Activated gamma-delta T cell (primary cell): ENCODE results near the gene RAB4A.
"Not testable (repeated sequence)": the region's sequence is repeated elsewhere in the genome, so short reads cannot be mapped to it uniquely, and the experiment has no call there.

ENCODE experiments used
- DNase-seq: peaks from one replicate; lab custom pipeline; 2025; lab: John Stamatoyannopoulos, UW

The RAB4A gene

DNA sequence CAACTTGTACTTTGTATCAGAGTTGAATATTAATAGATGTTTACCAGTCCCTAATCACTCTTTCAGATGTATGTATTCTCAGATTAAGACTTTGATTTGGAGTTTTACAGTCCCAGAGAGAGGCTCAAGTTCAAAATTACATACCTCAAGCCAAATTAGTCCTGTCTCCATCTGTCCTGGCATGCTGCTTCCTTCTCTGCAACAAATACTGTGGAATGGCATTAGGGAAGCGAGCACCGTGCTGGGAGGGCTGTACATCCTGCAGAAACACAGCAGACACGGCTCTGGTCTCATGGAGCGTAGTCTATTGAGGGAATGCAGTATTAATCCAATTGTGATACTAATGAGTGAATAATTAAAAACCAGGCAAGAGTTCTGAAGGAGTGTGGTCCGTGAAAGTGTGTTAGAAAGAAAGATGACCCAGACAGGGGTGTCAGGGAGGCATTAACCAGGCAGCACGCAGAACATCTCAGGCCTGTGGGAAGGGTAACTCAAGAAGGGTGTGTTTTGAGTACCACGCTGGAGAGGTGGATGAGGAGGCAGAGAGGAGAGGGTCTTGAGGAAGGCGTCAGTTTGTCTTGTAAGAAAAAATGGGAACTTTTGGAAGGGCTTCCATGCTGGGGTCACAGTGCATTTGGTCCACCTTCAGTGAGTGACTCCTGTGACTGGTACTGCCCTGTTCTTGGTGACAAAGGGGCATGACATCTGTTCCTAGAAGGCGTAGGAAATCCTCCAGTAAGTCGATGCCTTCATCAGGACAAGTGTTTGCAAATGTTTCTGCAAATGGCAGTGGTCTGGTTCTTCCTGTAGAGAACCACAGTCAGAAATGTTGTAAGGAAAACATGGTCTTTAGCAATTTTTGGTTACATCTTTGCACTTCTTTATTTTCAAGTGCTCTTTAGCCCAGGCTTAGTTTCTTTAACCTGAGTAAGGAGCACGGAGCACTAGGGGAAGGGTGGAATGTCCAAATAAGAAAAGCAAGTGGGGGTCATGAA lies 1.6 kb downstream of the RAB4A start:
- no peak for DNase-seq

DNA sequence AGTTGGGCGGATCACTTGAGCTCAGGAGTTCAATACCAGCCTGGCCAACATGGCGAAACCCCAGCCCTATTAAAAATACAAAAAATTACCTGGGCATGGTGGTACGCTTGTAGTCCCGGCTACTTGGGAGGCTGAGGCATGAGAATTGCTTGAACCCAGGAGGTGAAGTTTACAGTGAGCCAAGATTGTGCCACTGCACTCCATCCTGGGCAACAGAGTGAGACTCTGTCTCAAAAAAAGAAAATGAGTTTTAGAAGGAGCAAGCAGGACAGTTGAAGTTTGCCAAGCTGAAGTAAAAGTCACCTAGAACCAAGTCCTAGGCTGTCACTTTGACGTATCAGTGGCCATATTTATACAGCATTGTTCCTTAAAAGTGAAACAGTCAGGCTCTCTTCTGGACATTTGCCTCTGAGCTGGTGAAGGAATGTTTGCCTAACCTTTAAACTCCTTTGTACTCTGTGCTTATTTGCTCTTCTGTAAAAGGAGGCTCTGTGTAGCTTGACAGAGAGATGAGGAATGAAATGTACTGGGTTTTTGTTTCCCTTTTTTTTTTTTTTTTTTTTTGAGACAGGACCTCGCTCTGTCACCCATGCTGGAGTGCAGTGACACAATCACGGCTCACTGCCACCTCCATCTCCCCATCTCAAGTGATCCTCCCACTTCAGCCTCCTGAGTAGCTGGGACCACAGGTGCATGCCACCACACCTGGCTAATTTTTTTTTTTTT lies 2.8 kb downstream of the RAB4A start:
- no peak for DNase-seq

DNA sequence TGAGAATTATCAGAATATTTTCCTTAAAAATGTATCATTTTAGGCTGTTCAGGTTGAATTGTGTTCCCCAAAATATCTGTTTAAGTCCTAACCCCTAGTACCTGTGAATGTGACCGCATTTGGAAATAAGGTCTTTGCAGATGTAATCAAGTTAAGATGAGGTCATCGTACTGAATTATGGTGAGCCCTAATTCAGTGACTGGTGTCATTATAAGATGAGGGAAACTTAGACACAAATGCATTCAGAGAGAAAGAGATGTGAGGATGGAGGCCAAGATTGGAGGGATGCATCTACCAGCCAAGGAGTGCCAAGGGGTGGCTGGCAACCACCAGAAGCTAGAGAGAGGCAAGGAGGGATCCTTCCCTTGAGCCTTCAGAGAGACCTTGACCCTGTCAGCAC lies 4.1 kb downstream of the RAB4A start:
- DNase-seq, result no peak

DNA sequence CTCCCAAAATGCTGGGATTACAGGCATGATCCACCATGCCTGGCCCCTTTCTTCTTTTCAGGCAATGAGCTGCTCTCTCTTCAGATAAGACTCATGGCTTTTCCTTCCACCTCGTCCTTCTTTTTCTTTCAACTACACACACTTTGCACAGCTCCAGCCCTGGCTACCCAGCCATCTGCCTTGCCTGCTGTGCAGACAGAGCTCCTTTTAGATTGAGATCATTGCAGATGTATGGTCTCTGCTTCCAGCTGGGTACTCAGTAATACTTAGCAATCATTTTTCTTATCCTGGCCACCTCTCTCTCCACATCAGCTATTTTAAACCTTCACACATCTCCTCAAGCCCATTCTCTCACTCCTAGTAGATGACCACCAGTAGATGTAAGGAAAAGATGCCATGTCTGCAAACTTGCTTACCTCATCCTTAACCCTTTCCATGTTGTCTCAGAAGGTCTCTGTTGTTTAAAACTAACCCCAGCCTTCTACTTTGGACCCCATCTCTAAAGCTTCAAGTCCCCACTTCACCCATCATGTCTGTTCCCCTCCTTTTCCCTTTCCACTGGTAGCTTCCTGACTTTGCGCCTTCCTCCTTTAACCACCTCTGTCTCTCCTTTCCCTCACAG lies 7.3 kb downstream of the RAB4A start:
- DNase-seq, result no peak

DNA sequence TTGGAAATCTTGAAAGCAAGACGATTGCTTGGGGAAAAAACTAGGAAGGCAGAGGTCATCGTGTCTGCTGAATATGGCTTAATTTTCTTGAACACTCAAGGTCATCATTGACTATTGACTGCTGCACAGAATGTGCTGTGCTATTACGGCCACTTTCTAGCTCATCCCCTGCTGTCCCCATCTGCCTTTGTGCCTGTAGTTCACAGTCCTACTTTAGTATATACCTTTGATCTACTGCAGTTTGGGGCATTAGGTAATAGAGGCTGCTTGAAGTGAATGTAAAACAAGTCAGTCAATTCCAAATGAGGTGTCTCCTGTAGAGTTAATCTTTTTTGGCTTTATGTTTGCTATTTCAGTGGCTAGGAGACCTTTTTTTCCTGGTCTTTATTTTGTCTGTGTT lies 8.3 kb downstream of the RAB4A start:
- DNase-seq, result no peak

- DNase-seq, result no peak
These were observed 9.3 kb downstream of the RAB4A start for GRCh38 chr1:229280037-229280828.

DNA sequence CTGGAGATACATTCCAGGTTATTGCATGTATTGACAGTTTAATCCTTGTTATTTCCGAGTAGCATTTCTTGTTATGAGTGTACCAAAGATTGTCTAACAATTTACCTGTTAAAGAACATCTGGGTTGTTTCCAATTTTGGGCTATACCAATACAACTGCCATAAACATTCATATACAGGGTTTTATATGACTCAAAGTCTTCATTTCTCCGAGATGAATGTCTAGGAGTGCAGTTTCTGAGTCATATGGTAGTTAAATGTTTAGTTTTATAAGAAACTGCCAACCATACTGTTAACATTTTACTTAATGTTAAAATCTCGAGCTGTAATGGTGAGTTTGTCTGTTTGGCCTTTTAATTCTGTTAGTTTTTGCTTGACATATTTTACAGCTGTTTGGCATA lies 10.0 kb downstream of the RAB4A start:
- DNase-seq, result no peak

DNA sequence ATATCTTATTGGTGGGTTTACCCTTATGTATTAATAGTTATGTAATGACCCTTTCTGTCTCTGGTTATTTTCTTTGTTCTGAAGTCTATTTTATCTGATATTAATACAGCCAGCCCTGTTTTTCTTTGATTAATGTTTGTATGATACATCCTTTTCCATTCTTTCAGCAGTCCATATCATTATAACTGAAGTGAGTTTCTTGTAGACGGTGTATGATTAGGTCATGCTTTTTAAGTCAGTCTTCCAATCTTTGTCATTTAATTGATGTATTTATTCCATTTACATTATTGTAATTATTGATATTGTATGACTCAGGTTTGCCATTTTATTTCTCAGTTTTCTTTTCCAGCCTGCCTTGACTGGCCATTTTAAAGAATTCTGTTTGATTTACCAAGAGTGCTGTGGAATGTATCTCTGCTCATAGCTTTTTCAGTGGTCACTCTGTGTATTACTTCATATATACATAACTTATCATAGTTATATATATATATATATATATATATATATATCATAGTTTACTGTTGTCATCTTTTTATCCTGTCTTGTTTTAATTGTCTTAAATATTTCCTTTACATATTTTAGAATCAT lies 10.5 kb downstream of the RAB4A start:
- DNase-seq, result no peak

GRCh38 chr1:229282295-229282823 lies 11.4 kb downstream of the RAB4A start:
- DNase-seq, result no peak

GRCh38 chr1:229283183-229283611 lies 12.3 kb downstream of the RAB4A start:
- no peak for DNase-seq

DNA sequence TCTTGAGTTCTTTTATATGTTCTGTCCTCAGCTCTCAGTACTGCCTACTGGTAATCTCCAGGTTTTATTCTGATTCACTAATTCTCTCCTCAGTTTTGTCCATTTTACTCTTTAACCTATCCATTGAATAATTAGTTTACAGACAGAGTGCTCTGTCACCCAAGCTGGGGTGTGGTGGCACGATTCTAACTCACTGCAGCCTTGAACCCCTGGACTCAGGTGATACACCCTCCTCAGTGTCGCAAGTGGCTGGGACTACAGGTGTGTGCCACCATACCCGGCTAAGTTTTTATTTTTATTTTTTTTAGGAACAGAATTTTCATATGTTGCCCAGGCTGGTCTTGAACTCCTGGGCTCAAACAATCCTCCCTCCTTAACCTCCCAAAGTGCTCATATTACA lies 14.0 kb downstream of the RAB4A start:
- no peak for DNase-seq

GRCh38 chr1:229285440-229285839 lies 14.5 kb downstream of the RAB4A start:
- no peak for DNase-seq

GRCh38 chr1:229286099-229286766 lies 15.3 kb downstream of the RAB4A start:
- DNase-seq, result no peak

GRCh38 chr1:229287267-229287666 lies 16.4 kb downstream of the RAB4A start:
- no peak for DNase-seq

GRCh38 chr1:229288516-229288915 lies 17.6 kb downstream of the RAB4A start:
- DNase-seq, result no peak

DNA sequence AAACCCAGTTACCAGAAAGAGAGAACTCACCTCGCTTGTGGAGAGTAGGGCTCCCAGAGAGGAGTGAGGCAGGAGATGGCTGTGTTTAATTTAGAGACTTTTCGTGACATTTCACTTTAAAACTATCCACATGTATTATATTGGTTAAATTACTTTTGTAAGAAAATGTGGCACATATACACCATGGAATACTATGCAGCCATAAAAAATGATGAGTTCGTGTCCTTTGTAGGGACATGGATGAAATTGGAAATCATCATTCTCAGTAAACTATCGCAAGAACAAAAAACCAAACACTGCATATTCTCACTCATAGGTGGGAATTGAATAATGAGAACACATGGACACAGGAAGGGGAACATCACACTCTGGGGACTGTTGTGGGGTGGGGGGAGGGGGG lies 20.8 kb downstream of the RAB4A start:
- DNase-seq, result not testable (repeated sequence)

GRCh38 chr1:229293528-229294204 lies 22.8 kb downstream of the RAB4A start:
- no peak for DNase-seq

DNA sequence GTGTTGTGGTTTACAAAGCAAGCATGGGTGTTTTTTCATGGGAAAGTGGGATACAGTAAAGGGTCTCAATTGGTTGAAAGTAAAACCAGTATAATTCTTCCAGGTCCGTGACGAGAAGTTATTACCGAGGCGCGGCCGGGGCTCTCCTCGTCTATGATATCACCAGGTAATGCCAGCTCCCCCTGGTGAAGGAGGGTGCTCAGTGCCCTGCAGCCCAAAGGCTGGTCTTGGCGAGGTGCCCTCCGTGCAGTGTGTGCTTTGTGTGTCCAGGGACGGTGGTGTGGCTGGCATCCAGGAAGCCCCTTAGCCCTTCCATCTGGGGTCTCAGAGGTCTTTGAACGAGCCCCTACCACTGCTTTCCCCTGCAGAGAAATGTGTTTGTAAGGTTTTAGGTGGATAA lies 24.8 kb downstream of the RAB4A start:
- no peak for DNase-seq

- no peak for DNase-seq
These were observed 25.6 kb downstream of the RAB4A start for GRCh38 chr1:229296541-229296941.

DNA sequence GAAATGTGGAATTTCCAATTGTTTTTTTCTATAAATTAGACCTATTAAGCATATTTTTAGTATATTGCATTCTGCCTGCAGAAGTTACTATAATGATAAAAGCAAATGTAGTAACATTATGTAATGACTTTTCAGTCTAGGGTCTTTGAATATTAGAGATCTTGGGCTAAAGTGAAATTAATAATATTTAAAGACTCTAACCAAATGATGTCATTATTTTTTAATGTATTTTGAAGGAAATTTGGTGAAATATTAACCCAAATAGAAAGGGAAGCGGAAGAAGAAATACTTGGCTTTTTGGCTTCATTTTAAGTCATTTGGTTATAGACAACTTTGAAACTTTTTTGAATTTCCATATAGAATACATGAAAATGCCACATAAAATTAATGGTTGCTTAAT lies 26.8 kb downstream of the RAB4A start:
- no peak for DNase-seq
